ENCODE results near the gene FEM1B. TPM values are rescaled to one million over a fixed set of nuclear protein-coding genes. Genes with fewer than 3 reads are reported as not detected.

FEM1B gene
- total RNA-seq, 1 donor from 2014 or later: 54.2 TPM

DNA sequence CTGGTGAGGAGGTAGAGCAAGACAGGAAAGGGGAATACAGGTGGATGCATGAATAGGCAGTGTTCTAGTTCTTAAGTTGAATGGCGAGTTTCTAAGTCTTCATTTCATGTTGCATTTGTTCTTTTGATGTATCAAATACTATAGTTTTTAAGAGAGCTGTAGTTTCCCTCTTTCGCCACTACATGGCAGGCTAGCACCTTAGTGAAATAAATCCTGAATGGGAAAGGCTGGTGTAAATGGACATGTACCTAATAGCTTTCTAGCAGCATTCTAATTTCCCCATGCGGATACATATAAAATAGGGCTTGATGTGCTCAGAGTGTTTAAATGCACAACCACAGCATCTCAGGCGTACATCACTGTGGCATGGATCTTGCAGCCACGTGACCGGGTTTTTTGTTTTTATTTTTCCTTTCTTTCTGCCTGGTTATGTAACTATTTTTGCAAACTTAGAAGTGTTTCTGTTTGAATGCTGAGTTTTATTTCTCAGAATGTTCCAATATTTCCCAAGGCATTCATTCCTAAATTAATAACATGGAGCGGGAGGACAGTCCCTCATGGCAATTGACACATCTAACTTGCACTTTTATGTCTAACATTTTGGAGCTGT lies 24.5 kb upstream of the FEM1B start:
- DNase-seq (ENCODE audit: extremely low spot score, unreplicated experiment): no peak
- no peaks in the 10 kb centered on the region for H3K36me3 Mint-ChIP-seq
- no peak overlapping the region for H3K27ac Mint-ChIP-seq
- peaks cover 5% of the 10 kb centered on the region for H3K27me3 Mint-ChIP-seq
- no peaks in the 10 kb centered on the region for H3K9me3 Mint-ChIP-seq
- TF ChIP-seq, protein P1, sequence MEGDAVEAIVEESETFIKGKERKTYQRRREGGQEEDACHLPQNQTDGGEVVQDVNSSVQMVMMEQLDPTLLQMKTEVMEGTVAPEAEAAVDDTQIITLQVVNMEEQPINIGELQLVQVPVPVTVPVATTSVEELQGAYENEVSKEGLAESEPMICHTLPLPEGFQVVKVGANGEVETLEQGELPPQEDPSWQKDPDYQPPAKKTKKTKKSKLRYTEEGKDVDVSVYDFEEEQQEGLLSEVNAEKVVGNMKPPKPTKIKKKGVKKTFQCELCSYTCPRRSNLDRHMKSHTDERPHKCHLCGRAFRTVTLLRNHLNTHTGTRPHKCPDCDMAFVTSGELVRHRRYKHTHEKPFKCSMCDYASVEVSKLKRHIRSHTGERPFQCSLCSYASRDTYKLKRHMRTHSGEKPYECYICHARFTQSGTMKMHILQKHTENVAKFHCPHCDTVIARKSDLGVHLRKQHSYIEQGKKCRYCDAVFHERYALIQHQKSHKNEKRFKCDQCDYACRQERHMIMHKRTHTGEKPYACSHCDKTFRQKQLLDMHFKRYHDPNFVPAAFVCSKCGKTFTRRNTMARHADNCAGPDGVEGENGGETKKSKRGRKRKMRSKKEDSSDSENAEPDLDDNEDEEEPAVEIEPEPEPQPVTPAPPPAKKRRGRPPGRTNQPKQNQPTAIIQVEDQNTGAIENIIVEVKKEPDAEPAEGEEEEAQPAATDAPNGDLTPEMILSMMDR (conservative IDR thresholded peaks at IDR 0.05): peak; percentile 87
- H3K4me1 Mint-ChIP-seq (ENCODE audit: unreplicated experiment): no peaks in the 10 kb centered on the region
- no peak overlapping the region for H3K4me3 Mint-ChIP-seq

DNA sequence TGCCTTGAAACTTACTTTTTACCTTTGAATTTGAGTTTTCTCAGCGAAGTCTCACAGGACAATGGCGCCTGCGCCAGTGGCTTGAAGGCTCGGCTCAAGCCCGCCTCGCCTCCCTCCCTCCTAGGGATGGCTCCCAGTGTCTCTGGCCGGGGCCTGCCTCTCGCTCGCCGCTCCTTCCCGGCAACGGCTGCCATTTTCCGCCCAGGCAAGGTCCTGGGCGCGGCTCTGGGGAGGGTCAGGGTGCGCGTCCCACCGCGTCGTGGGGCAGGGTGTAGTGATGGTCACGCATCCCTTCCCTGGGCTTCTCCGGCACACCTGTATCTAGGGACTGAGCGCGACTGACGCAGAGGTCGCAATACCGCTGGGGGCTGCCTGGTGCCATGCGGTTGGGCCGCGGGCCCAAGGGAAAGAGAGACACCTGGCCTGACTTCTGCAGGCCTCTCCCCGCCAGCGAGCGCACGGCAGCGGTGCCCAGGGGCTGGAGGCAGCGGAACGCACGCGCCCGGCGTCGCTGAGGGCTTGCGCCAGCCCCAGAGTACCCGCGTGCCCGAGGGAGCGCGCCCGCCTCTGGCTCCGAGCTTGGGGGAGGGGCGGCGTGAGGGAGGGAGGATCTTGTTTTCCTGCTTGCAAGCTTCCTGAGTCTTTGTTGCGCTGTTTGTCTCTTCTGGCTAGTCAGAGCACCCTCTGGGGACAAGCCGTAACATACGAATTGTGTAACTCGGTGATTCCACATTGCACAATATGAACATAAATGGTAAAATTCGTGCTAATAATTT lies 20.7 kb upstream of the FEM1B start:
- peak overlapping the region; percentile 88 for H3K27ac Mint-ChIP-seq
- H3K4me3 Mint-ChIP-seq: peak overlapping the region; percentile 85
- DNase-seq (ENCODE audit: extremely low spot score, unreplicated experiment): peak; percentile 92
- H3K36me3 Mint-ChIP-seq: no peaks in the 10 kb centered on the region
- H3K4me1 Mint-ChIP-seq (ENCODE audit: unreplicated experiment): no peaks in the 10 kb centered on the region
- no peaks in the 10 kb centered on the region for H3K9me3 Mint-ChIP-seq
- peaks cover 5% of the 10 kb centered on the region for H3K27me3 Mint-ChIP-seq
- TF ChIP-seq, protein P1 (conservative IDR thresholded peaks at IDR 0.05): no peak

DNA sequence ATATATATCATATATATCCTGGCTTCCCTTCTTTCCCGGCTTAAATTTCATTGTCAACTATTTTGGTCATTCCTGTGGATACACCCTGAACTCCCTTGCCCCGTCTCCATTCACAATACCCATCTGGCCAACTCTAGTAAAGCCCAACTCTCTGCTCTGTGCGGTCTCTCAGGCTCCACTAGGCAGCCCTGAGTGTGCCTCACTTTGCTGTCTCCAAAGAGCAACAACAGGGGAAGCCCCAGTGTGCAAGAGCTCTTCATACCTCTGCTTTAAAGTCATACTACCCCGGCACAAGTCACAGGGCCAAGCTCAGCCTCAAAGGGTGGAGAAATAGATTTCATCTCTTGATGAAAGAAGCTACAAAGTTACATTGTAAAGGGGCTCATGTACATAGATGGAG lies 18.9 kb upstream of the FEM1B start:
- H3K4me3 Mint-ChIP-seq: no peak overlapping the region
- H3K9me3 Mint-ChIP-seq: no peaks in the 10 kb centered on the region
- no peak overlapping the region for H3K27ac Mint-ChIP-seq
- H3K36me3 Mint-ChIP-seq: no peaks in the 10 kb centered on the region
- no peaks in the 10 kb centered on the region for H3K4me1 Mint-ChIP-seq (ENCODE audit: unreplicated experiment)
- DNase-seq (ENCODE audit: extremely low spot score, unreplicated experiment): no peak
- TF ChIP-seq, protein P1 (conservative IDR thresholded peaks at IDR 0.05): no peak
- H3K27me3 Mint-ChIP-seq: peaks cover 3% of the 10 kb centered on the region

DNA sequence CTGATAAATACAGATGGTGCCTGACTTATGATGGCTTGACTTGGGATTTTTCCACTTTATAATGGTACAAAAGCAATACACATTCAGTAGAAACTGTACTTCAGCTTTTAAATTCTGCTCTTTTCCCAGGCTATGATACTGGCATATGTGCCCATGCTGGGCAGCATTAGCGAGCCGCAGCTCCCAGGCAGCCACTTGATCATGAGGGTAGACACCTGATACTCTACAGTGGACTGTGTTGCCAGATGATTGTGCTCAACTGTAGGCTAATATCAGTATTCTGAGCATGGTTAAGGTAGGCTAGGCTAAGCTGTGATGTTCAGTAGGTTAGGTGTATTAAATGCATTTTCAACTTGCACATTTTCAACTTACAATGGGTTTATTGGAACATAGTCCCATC lies 17.7 kb upstream of the FEM1B start:
- peaks cover 3% of the 10 kb centered on the region for H3K27me3 Mint-ChIP-seq
- H3K4me1 Mint-ChIP-seq (ENCODE audit: unreplicated experiment): peaks cover 3% of the 10 kb centered on the region
- H3K36me3 Mint-ChIP-seq: no peaks in the 10 kb centered on the region
- H3K27ac Mint-ChIP-seq: no peak overlapping the region
- no peak for DNase-seq (ENCODE audit: extremely low spot score, unreplicated experiment)
- TF ChIP-seq, protein P1 (conservative IDR thresholded peaks at IDR 0.05): no peak
- H3K4me3 Mint-ChIP-seq: no peak overlapping the region
- H3K9me3 Mint-ChIP-seq: no peaks in the 10 kb centered on the region

DNA sequence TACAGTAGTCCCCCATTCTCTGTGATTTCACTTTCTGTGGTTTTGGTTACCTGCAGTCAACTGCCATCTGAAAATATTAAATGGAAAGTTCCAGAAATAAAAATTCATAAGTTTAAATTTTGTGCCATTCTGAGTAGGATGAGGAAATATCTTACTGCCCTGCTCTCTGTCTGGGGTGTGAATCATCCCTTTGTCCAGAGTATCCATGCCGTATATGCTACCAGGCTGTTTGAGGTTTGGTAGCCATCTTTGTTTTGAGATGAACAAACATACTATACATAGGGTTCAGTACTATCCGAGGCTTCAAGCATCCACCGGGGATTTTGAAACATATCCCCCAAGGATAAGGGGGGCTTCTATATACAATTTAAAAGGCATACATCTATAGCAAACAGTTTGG lies 16.3 kb upstream of the FEM1B start:
- peaks cover 3% of the 10 kb centered on the region for H3K4me1 Mint-ChIP-seq (ENCODE audit: unreplicated experiment)
- no peak for DNase-seq (ENCODE audit: extremely low spot score, unreplicated experiment)
- TF ChIP-seq, protein P1 (conservative IDR thresholded peaks at IDR 0.05): no peak
- H3K27me3 Mint-ChIP-seq: peaks cover 3% of the 10 kb centered on the region
- no peak overlapping the region for H3K4me3 Mint-ChIP-seq
- H3K27ac Mint-ChIP-seq: no peak overlapping the region
- no peaks in the 10 kb centered on the region for H3K9me3 Mint-ChIP-seq
- no peaks in the 10 kb centered on the region for H3K36me3 Mint-ChIP-seq
